Urinary bladder (tissue), 4 donors: ENCODE measurements around the gene TFDP1. TPM values are rescaled to one million over a fixed set of nuclear protein-coding genes. Genes with fewer than 3 reads are reported as not detected.
"Not testable (repeated sequence)": the region's sequence is repeated elsewhere in the genome, so short reads cannot be mapped to it uniquely, and the experiment has no call there.

ENCODE experiments used
- DNase-seq: peaks from one replicate; pipeline ENCODE4 v3.0.0-alpha.2; 2015; ENCODE audit errors: extremely low spot score
- H3K27ac ChIP-seq: one replicate; pipeline ENCODE4 v1.5.1; 2013; ENCODE audit warnings: low read depth, mild to moderate bottlenecking, moderate library complexity
- H3K36me3 ChIP-seq: one replicate; pipeline ENCODE4 v1.6.1; 2013; ENCODE audit warnings: mild to moderate bottlenecking, moderate library complexity; ENCODE audit not compliant: insufficient read depth
- H3K4me1 ChIP-seq: one replicate; pipeline ENCODE4 v1.6.1; 2013; ENCODE audit warnings: mild to moderate bottlenecking, moderate library complexity; ENCODE audit not compliant: insufficient read depth
- H3K4me3 ChIP-seq: one replicate; pipeline ENCODE4 v1.5.1; 2013; ENCODE audit warnings: low read depth, low read length
- WGBS: extraction: QIAGEN DNeasy Blood & Tissue Kit; methylation state at CpG from one replicate; pipeline ENCODE4 v1.1.7; 2013; 5-methylcytosine and 5-hydroxymethylcytosine counted together
- polyA plus RNA-seq: library from polyadenylated mRNA; stranded (reverse); fragments of 200-250 nt; gene quantifications from one replicate; pipeline ENCODE4 v1.2.3, GENCODE V29; 2013
- total RNA-seq: library from RNA; depleted of rRNA; stranded (reverse); fragments of >200 nt; gene quantifications from one replicate; pipeline ENCODE4 v1.2.3, GENCODE V29; 2014
- donor health status: healthy with polysubstance abuse.
- donor health status: healthy.

The TFDP1 gene
- total and polyA plus RNA-seq, 2 donors = 33.6 to 44.4 TPM

- DNase-seq = no peak
- no peaks in the 10 kb centered on the region for H3K4me1 ChIP-seq
- no peak overlapping the region for H3K4me3 ChIP-seq
- no peak overlapping the region for H3K27ac ChIP-seq
- no peaks in the 10 kb centered on the region for H3K36me3 ChIP-seq
- 86% methylated on average over 18 of the region's 18 CpGs for WGBS
Observed at GRCh38 chr13:113616991-113617749, 32.6 kb downstream of the TFDP1 start.

DNA sequence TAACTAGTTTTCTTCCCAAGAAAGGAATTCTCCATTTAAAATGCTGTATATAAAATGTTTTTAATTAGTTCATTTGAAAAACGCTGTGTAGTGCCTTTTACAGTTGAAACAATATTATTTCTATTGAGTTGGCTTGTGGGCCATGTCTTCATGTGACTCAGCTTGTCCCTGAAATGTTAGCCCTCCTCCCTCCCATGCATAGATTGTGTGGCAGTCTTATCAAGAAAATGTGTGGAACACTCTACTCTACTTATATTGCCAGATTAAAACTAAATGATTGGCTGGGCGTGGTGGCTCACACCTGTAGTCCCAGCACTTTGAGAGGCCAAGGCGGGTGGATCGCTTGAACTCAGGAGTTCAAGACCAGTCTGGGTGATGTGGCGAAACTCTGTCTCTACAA is 33.4 kb downstream of the TFDP1 start:
- no peak for DNase-seq

DNA sequence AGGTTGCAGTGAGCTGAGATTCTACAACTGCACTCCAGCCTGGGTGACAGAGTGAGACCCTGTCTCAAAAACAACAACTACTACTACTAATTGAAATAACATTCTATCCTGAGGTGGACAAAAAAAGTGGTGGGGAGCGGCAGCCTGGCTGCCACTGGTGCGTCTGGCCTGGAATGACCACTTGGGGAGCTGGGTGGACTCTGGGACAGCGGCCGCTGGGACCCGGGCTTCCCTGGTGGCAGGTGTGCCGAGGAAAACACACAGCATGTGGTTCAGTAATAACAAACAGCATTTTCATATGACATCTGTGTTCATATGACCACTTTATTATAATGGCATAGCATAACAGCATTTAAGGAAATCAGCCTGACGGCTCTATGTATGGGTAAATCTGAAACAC is 33.9 kb downstream of the TFDP1 start:
- no peak overlapping the region for H3K27ac ChIP-seq
- H3K4me1 ChIP-seq = no peaks in the 10 kb centered on the region
- no peak overlapping the region for H3K4me3 ChIP-seq
- WGBS = 95% methylated on average over 7 of the region's 7 CpGs
- DNase-seq = no peak
- no peaks in the 10 kb centered on the region for H3K36me3 ChIP-seq

More for the DNA sequence above, 33.4 kb downstream of the TFDP1 start:
- Histone ChIP-seq H3K27ac (no peak overlapping the region), H3K36me3 (no peaks in the 10 kb centered on the region), H3K4me3 (no peak overlapping the region), H3K4me1 (no peaks in the 10 kb centered on the region)
- 96% methylated on average over 5 of the region's 5 CpGs for WGBS

DNA sequence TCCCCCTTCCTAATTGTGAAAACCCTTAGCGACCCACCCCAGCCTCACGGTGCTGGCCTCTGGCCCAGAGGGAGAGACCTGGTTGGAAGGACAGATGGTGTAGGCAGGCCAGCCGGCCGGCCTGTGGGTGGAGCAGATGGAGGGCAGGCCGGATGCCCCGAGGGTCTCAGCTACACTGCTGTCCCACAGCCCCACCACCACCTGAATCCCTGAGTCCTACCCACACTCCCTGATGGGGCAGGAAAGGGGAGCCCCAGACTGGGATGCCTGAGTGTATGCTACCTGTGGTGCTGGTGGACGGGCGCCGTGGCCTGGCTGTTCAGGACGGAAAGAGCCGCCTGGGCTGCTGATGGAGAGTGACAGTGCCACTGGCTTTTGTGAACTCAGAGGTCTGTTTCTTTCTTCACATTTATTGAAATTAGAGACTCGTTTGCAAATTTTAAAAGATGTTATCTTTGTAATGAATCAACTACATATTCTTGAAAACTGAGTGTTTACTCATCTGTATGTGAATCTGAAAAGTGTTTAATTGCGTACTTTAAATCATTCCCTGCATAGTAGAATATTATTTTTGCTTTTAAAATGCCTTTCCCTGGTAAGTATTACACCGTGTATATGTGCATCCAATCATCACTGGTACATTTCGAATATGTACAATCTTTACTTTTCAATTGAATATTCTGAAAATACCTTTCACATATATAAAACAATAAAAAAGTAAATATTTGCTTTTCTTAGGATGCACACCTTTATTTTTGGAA is 35.7 kb downstream of the TFDP1 start:
- H3K27ac ChIP-seq = no peak overlapping the region
- no peak overlapping the region for H3K4me3 ChIP-seq
- 79% methylated on average over 15 of the region's 15 CpGs for WGBS
- no peak for DNase-seq
- H3K36me3 ChIP-seq = no peaks in the 10 kb centered on the region
- H3K4me1 ChIP-seq = no peaks in the 10 kb centered on the region

GRCh38 chr13:113621046-113621445 is 36.5 kb downstream of the TFDP1 start:
- Histone ChIP-seq H3K4me3 (no peak overlapping the region), H3K36me3 (no peaks in the 10 kb centered on the region), H3K4me1 (no peaks in the 10 kb centered on the region), H3K27ac (no peak overlapping the region)
- 97% methylated on average over 15 of the region's 15 CpGs for WGBS
- no peak for DNase-seq

GRCh38 chr13:113621498-113621897 is 36.9 kb downstream of the TFDP1 start:
- not testable (repeated sequence) for H3K27ac ChIP-seq

GRCh38 chr13:113621986-113622550 is 37.5 kb downstream of the TFDP1 start:
- H3K27ac ChIP-seq, H3K4me1 ChIP-seq, H3K4me3 ChIP-seq, DNase-seq, H3K36me3 ChIP-seq: not testable (repeated sequence)
- WGBS = 94% methylated on average over 20 of the region's 20 CpGs

More at GRCh38 chr13:113621498-113621897, 36.9 kb downstream of the TFDP1 start:
- not testable (repeated sequence) for H3K4me3 ChIP-seq, H3K4me1 ChIP-seq, H3K36me3 ChIP-seq, DNase-seq
- 82% methylated on average over 13 of the region's 13 CpGs for WGBS

GRCh38 chr13:113622791-113623490 is 38.4 kb downstream of the TFDP1 start:
- 93% methylated on average over 29 of the region's 29 CpGs for WGBS
- no peak for DNase-seq
- Histone ChIP-seq H3K27ac (no peak overlapping the region), H3K4me3 (no peak overlapping the region), H3K4me1 (no peaks in the 10 kb centered on the region), H3K36me3 (no peaks in the 10 kb centered on the region)

- no peak overlapping the region for H3K27ac ChIP-seq
- H3K4me3 ChIP-seq = no peak overlapping the region
- H3K36me3 ChIP-seq = no peaks in the 10 kb centered on the region
- 95% methylated on average over 20 of the region's 20 CpGs for WGBS
- DNase-seq = no peak
- no peaks in the 10 kb centered on the region for H3K4me1 ChIP-seq
Observed at GRCh38 chr13:113623491-113624234, 39.1 kb downstream of the TFDP1 start.

- no peaks in the 10 kb centered on the region for H3K36me3 ChIP-seq
- H3K4me1 ChIP-seq = no peaks in the 10 kb centered on the region
- H3K4me3 ChIP-seq = no peak overlapping the region
- WGBS = 97% methylated on average over 9 of the region's 9 CpGs
- H3K27ac ChIP-seq = no peak overlapping the region
- DNase-seq = no peak
Observed at GRCh38 chr13:113624235-113624587, 39.7 kb downstream of the TFDP1 start.

GRCh38 chr13:113624640-113625304 is 40.2 kb downstream of the TFDP1 start:
- H3K36me3 ChIP-seq, H3K4me3 ChIP-seq, H3K4me1 ChIP-seq, DNase-seq, H3K27ac ChIP-seq: not testable (repeated sequence)
- WGBS = 94% methylated on average over 14 of the region's 14 CpGs

GRCh38 chr13:113625965-113626721 is 41.6 kb downstream of the TFDP1 start:
- Histone ChIP-seq H3K4me1 (no peaks in the 10 kb centered on the region), H3K4me3 (no peak overlapping the region), H3K36me3 (no peaks in the 10 kb centered on the region), H3K27ac (no peak overlapping the region)
- no peak for DNase-seq
- 70% methylated on average over 24 of the region's 24 CpGs for WGBS
